Chondrocyte (in vitro differentiated cells): ENCODE results near the gene LCE2C. TPM values are rescaled to one million over a fixed set of nuclear protein-coding genes. Genes with fewer than 3 reads are reported as not detected.
"Not testable (repeated sequence)": the region's sequence is repeated elsewhere in the genome, so short reads cannot be mapped to it uniquely, and the experiment has no call there.

Experiments
- DNase-seq: peaks from one replicate; pipeline ENCODE4 v3.0.0; 2021; ENCODE audit warnings: mixed read lengths, low spot score
- H3K27ac Mint-ChIP-seq: one replicate; pipeline ENCODE4 v1.8.0; 2021; ENCODE audit warnings: mild to moderate bottlenecking, moderate library complexity, mixed read lengths; ENCODE audit not compliant: unreplicated experiment
- H3K27me3 Mint-ChIP-seq: 2 replicates; pipeline ENCODE4 v1.8.0; 2021; ENCODE audit warnings: low read depth, mixed read lengths
- H3K36me3 Mint-ChIP-seq: 2 replicates; pipeline ENCODE4 v1.8.0; 2021; ENCODE audit warnings: low read depth, mixed read lengths
- H3K4me1 Mint-ChIP-seq: 2 replicates; pipeline ENCODE4 v1.8.0; 2021; ENCODE audit warnings: low read depth, mild to moderate bottlenecking, mixed read lengths
- H3K4me3 Mint-ChIP-seq: one replicate; pipeline ENCODE4 v1.8.0; 2021; ENCODE audit warnings: mild to moderate bottlenecking, moderate library complexity, mixed read lengths; ENCODE audit not compliant: unreplicated experiment
- H3K9me3 Mint-ChIP-seq: 2 replicates; pipeline ENCODE4 v1.8.0; 2021; ENCODE audit warnings: low read depth, mixed read lengths
- total RNA-seq: library from RNA; stranded (reverse); gene quantifications from 3 replicates; pipeline ENCODE4 v1.2.1, GENCODE V29; 2021
- TF ChIP-seq, protein P1 (sequence below): fragments of 200-600 bp; sonication (generic); IDR thresholded peaks from 2 replicates; pipeline ENCODE4 v1.5.0; 2021; ENCODE audit warnings: antibody characterized with exemption, mild to moderate bottlenecking, moderate library complexity

The LCE2C gene
- total RNA-seq, 1 donor from 2014 or later = not detected

- TF ChIP-seq, protein P1, sequence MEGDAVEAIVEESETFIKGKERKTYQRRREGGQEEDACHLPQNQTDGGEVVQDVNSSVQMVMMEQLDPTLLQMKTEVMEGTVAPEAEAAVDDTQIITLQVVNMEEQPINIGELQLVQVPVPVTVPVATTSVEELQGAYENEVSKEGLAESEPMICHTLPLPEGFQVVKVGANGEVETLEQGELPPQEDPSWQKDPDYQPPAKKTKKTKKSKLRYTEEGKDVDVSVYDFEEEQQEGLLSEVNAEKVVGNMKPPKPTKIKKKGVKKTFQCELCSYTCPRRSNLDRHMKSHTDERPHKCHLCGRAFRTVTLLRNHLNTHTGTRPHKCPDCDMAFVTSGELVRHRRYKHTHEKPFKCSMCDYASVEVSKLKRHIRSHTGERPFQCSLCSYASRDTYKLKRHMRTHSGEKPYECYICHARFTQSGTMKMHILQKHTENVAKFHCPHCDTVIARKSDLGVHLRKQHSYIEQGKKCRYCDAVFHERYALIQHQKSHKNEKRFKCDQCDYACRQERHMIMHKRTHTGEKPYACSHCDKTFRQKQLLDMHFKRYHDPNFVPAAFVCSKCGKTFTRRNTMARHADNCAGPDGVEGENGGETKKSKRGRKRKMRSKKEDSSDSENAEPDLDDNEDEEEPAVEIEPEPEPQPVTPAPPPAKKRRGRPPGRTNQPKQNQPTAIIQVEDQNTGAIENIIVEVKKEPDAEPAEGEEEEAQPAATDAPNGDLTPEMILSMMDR = no peak
- Mint-ChIP-seq H3K9me3 (peaks cover 7% of the 10 kb centered on the region), H3K27ac (no peak within 1 kb of the TSS), H3K4me1 (no peaks in the 10 kb centered on the region), H3K36me3 (no peaks in the 10 kb centered on the region), H3K27me3 (peaks cover 1% of the 10 kb centered on the region), H3K4me3 (no peak within 1 kb of the TSS)
- DNase-seq = no peak
Measured at GRCh38 chr1:152663098-152663497, 12.0 kb upstream of the LCE2C start, which contains the start of gene LCE2D. TSS of gene LCE2D (plus strand) at chr1:152663380. CDS start at chr1:152664106, 726 bp downstream.

DNA sequence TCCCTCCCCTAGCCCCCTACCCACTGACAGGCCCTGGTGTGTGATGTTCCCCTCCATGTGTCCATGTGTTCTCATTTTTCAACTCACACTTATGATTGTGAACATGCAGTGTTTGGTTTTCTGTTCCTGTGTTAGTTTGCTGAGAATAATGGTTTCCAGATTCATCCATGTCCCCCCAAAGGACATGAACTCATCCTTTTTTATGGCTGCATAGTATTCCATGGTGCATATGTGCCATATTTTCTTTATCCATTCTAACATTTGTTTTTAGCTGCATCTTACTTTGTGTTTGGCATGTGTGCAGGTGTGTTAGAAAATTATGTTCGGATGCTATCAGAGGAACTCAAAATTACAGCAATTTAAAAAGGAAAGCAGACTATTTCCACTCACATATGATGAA lies 8.9 kb upstream of the LCE2C start:
- not testable (repeated sequence) for H3K36me3 Mint-ChIP-seq, H3K9me3 Mint-ChIP-seq, H3K27ac Mint-ChIP-seq, H3K4me3 Mint-ChIP-seq, H3K4me1 Mint-ChIP-seq, DNase-seq, H3K27me3 Mint-ChIP-seq

DNA sequence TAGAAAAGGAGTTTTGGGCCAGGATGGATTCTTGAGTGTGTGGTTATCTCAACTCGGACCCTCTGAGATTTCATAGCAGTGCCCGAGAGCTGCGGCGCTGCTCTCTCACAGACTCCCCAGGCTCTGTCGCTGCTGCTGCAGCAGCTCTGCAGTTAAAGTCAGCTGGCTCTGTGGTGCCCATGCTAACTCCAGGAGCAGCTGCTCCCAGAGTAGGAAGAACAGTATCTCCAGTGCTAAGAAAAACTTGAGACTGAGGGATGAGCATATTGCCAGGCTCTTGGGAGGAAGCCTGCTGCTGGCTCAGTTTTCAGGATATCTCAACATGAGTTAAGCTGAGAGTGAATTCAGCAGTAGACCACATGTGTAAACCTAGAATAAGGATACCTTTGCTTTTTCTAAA lies 7.4 kb upstream of the LCE2C start:
- H3K27me3 Mint-ChIP-seq = no peaks in the 10 kb centered on the region
- H3K4me3 Mint-ChIP-seq = no peak overlapping the region
- no peak for DNase-seq
- TF ChIP-seq, protein P1 = no peak
- peaks cover 10% of the 10 kb centered on the region for H3K9me3 Mint-ChIP-seq
- no peaks in the 10 kb centered on the region for H3K36me3 Mint-ChIP-seq
- no peak overlapping the region for H3K27ac Mint-ChIP-seq
- H3K4me1 Mint-ChIP-seq = no peaks in the 10 kb centered on the region

- no peak for DNase-seq
- no peak overlapping the region for H3K27ac Mint-ChIP-seq
- TF ChIP-seq, protein P1 = no peak
- peaks cover 8% of the 10 kb centered on the region for H3K9me3 Mint-ChIP-seq
- H3K4me1 Mint-ChIP-seq = no peaks in the 10 kb centered on the region
- H3K36me3 Mint-ChIP-seq = no peaks in the 10 kb centered on the region
- no peaks in the 10 kb centered on the region for H3K27me3 Mint-ChIP-seq
- no peak overlapping the region for H3K4me3 Mint-ChIP-seq
Measured at GRCh38 chr1:152673016-152673415, 2.1 kb upstream of the LCE2C start.

DNA sequence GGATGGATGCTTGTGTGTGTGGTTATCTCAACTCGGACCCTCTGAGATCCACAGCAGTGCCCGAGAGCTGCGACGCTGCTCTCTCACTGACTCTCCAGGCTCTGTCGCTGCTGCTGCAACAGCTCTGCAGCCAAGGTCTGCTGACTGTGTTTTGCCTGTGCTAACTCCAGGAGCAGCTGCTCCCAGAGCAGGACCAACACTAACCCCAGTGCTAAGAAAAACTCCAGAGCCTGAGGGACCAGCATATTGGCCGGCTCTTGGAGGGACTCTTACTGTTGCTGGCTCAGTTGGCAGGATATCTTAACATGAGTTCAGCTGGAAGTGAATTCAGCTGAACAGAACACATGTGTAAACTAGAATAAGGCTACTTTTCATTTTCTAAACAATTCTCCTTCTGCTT lies 4.4 kb downstream of the LCE2C start:
- Mint-ChIP-seq H3K4me1 (no peaks in the 10 kb centered on the region), H3K27ac (no peak overlapping the region), H3K4me3 (no peak overlapping the region), H3K9me3 (peaks cover 4% of the 10 kb centered on the region), H3K27me3 (no peaks in the 10 kb centered on the region), H3K36me3 (no peaks in the 10 kb centered on the region)
- DNase-seq = no peak
- TF ChIP-seq, protein P1 = no peak

DNA sequence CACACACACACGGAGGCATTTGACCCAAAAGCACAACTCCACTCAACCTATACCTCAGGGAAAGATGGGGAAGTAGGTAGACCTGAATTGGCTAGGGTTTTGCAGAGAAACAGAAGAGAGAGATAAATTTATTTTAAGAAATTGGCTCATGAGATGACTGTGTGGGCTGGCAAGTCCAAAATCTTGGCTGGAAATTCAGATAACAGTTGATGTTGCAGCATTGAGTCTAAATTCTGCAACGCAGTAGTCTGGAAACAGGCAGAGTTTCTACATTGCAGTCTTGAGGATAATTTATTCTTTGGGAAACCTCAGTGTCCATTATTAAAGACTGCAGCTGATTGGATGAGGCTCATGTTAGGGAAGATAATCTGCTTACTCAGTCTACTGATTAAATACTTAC lies 6.5 kb downstream of the LCE2C start:
- Mint-ChIP-seq H3K4me3 (no peak overlapping the region), H3K4me1 (no peaks in the 10 kb centered on the region), H3K36me3 (no peaks in the 10 kb centered on the region), H3K9me3 (no peaks in the 10 kb centered on the region), H3K27me3 (no peaks in the 10 kb centered on the region), H3K27ac (no peak overlapping the region)
- TF ChIP-seq, protein P1 = no peak
- no peak for DNase-seq
